Hematopoietic multipotent progenitor cell treated with erythropoietin and hydrocortisone succinate and interleukin-3 and kit ligand, for 15 days (in vitro differentiated cells): Measurements from ENCODE around the gene RBFOX2.

ENCODE experiments used
- DNase-seq: peaks from one replicate; pipeline ENCODE4 v3.0.0-alpha.2; 2015; ENCODE audit warnings: low spot score

RBFOX2 gene

GRCh38 chr22:35688913-35689675 is 339.5 kb downstream of the RBFOX2 start:
- no peak for DNase-seq
